GM12891 (cell line): ENCODE data around the gene CLEC20A.

Experiments used
- POLR2A ChIP-seq: IDR thresholded peaks from 2 replicates; pipeline ENCODE4 v1.6.1; 2011; ENCODE audit warnings: low read depth, low read length, control low read depth
- POLR2AphosphoS5 ChIP-seq: IDR thresholded peaks from 2 replicates; pipeline ENCODE4 v1.6.1; 2011; ENCODE audit warnings: low read depth, low read length, control low read depth

DNA sequence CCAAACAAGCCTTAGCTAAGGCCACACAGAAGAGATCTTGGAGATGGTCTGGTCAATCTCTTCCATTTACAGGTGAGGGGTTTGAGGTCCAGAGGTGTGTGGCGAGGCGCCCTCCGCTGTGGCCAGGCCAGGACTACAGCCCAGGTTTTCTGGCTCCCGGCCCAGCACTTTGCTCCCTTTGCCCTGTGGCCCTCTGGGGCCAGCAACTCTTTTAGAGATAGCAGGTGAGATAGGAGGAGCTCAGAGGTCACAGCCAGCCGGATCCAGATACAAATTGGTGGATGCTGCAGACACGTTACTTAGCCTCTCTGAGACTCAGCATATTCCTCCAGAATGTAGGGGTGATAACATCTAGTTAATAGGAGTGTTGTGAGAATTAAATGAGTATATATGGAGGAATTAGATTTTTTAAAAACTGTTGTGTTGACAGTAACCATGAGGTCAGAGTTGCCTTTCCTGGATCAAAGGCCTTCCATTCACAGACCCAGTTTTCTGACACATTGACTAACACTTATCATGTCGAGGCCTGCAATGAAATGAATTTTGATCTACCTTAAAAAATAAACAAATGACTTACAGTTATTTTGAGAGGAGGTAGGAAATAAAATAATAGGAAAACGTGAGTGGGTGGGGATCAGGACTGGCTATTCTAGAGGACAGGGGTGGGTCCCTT is 32.7 kb upstream of the CLEC20A start:
- TF ChIP-seq POLR2A (no peak), POLR2AphosphoS5 (no peak)
